Activated CD4-positive, alpha-beta T cell treated with anti-CD3 and anti-CD28 coated beads for 4 hours (primary cell): ENCODE measurements around the gene CLCN1.

Experiments used
- DNase-seq, 2 donors: peaks; one replicate each; pipeline ENCODE4 v3.0.0-alpha.2; 2020

CLCN1 gene

GRCh38 chr7:143369678-143370651, 54.1 kb downstream of the CLCN1 start:
- DNase-seq: no peak

- peak; percentile 40 to 53 for DNase-seq
Observed at GRCh38 chr7:143372070-143372469, 56.2 kb downstream of the CLCN1 start.

GRCh38 chr7:143373255-143373794, 57.4 kb downstream of the CLCN1 start:
- no peak for DNase-seq

GRCh38 chr7:143374561-143374960, 58.6 kb downstream of the CLCN1 start:
- DNase-seq: no peak

GRCh38 chr7:143375298-143376034, 59.6 kb downstream of the CLCN1 start:
- peak; percentile 25 to 42 for DNase-seq

- DNase-seq: no peak
Observed at GRCh38 chr7:143376396-143376795, 60.5 kb downstream of the CLCN1 start.

GRCh38 chr7:143379611-143380259, 63.8 kb downstream of the CLCN1 start:
- no peak for DNase-seq

GRCh38 chr7:143380260-143380645, 64.3 kb downstream of the CLCN1 start:
- DNase-seq: peak; percentile 84 to 88

GRCh38 chr7:143380646-143381426, 64.9 kb downstream of the CLCN1 start, which contains the start of gene ZYX:
Gene ZYX (plus strand): TSS chr7:143381345. CDS start chr7:143381572, 227 bp downstream.
- peak; percentile 90 to 91 for DNase-seq

- peak in 1 of 2 donors; percentile 24 for DNase-seq
Observed at GRCh38 chr7:143381427-143382125, 65.7 kb downstream of the CLCN1 start.

- DNase-seq: no peak
Observed at GRCh38 chr7:143382126-143382790, 66.3 kb downstream of the CLCN1 start.

- DNase-seq: no peak
Observed at GRCh38 chr7:143382791-143383641, 67.1 kb downstream of the CLCN1 start.

GRCh38 chr7:143383642-143383957, 67.7 kb downstream of the CLCN1 start:
- no peak for DNase-seq

- DNase-seq: no peak
Observed at GRCh38 chr7:143384148-143384547, 68.2 kb downstream of the CLCN1 start.

- no peak for DNase-seq
Observed at GRCh38 chr7:143384661-143385631, 69.0 kb downstream of the CLCN1 start.

- DNase-seq: no peak
Observed at GRCh38 chr7:143385891-143386781, 70.2 kb downstream of the CLCN1 start.

GRCh38 chr7:143387156-143387975, 71.5 kb downstream of the CLCN1 start:
- DNase-seq: no peak
